Right lobe of liver (tissue), 6 donors: ENCODE results near the gene SLCO4A1. TPM values are rescaled to one million over a fixed set of nuclear protein-coding genes. Genes with fewer than 3 reads are reported as not detected.

Experiments
- ATAC-seq, 4 donors: fragments of 200-7000 bp; cut with Tn5 transposase; one replicate each; pipeline ENCODE4 v1.9.1; 2020; ENCODE audit warnings: mild to moderate bottlenecking in 4 of 4, moderate library complexity in 4 of 4
- DNase-seq, 3 donors: peaks; one replicate each; pipeline ENCODE4 v3.0.0-alpha.2; 2020
- H3K27ac ChIP-seq, 3 donors: fragments of 200-600 bp; one replicate each; pipeline ENCODE4 v1.8.0; 2022
- H3K27me3 ChIP-seq, 2 donors: fragments of 200-600 bp; one replicate each; pipeline ENCODE4 v1.8.0; 2022
- H3K36me3 ChIP-seq, 4 donors: fragments of 200-600 bp; sonication (generic) in 1 of 4; one replicate each; pipeline versions ENCODE4 v1.5.1 to v1.8.0; 2017 to 2022; ENCODE audit warnings: control low read depth in 1 of 4
- H3K4me1 ChIP-seq, 4 donors: fragments of 200-600 bp; sonication (generic) in 1 of 4; one replicate each; pipeline versions ENCODE4 v1.5.1 to v1.8.0; 2017 to 2022; ENCODE audit warnings: control low read depth in 1 of 4
- H3K4me3 ChIP-seq, 3 donors: fragments of 200-600 bp; one replicate each; pipeline ENCODE4 v1.8.0; 2022
- H3K9me3 ChIP-seq, 4 donors: fragments of 200-600 bp; sonication (generic) in 1 of 4; one replicate each; pipeline versions ENCODE4 v1.5.1 to v1.8.0; 2017 to 2022; ENCODE audit warnings: control low read depth in 1 of 4
- POLR2A ChIP-seq: fragments of 450-650 bp; IDR thresholded peaks from one replicate; pipeline ENCODE4 v1.6.1; 2017; ENCODE audit warnings: antibody characterized with exemption, mild to moderate bottlenecking
- WGBS: methylation state at CpG from one replicate; pipeline ENCODE4 v1.1.6; 2018; ENCODE audit warnings: low coverage, low lambda C conversion rate; ENCODE audit not compliant: insufficient coverage; ENCODE audit errors: missing lambda C conversion rate; 5-methylcytosine and 5-hydroxymethylcytosine counted together
- intact Hi-C, 2 donors: fragments of 100-400 bp; cut with DNase I; formaldehyde crosslinking; loops; one replicate each; pipeline versions ENCODE4 v1.11.2 to v1.14.1; 2022
- total RNA-seq, 6 experiments: library from RNA; depleted of rRNA in 2 of 6; stranded (reverse); fragments of >200 nt in 2 of 6; fragmentation: NEBNext Ultra II Directional in 3 of 6; extraction: Animal tissue kit (Norgen Biotek cat#: 25700) in 3 of 6; gene quantifications; one replicate each; pipeline versions ENCODE4 v1.1.0 to v1.2.4, GENCODE V29; 2016 to 2023
- TF ChIP-seq, protein P1 (sequence below), 4 donors: fragments of 200-600 bp in 3 of 4; fragments of 450-650 bp in 1 of 4; IDR thresholded peaks; one replicate each; pipeline versions ENCODE4 v1.5.1 to v1.8.0; 2016 to 2022; ENCODE audit warnings: antibody characterized with exemption in 4 of 4, mild to moderate bottlenecking in 2 of 4
- donor health status: DM: no; HTN: yes; CAD: no.
- donor health status: DM: no; HTN: no; CAD: no.
- donor health status: DM: no; HTN: no; CAD: no.
- donor health status: DM: no; HTN: yes; CAD: no.
- donor health status: DM: no; HTN: yes; CAD: no.

Gene SLCO4A1
- total RNA-seq, 6 experiments from 2014 or later: 0.93 to 8.8 (median 4.3) TPM

DNA sequence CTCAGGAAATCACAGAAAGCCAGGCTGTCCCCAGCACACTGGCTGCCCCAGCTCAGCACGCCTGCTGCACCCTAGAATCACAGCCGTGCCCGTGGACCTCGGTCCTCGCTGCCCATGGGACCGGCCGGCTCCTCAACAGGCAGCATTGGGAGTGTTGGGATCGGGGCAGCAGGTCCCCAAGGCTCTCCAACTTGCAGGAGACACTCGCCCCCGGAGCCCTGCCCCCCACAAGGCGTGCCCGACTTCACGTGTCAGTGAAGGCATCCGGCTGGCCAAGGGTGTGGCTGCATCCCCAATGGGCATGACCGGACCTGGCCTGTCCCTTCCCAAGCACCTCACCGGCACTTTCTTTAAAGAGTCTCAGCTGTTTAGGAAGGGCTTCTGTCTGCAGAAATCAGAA, 63.3 kb downstream of the SLCO4A1 start:
- H3K27ac ChIP-seq: no peak overlapping the region
- H3K4me1 ChIP-seq: no peaks in the 10 kb centered on the region
- H3K9me3 ChIP-seq: no peaks in the 10 kb centered on the region
- peaks cover 0 to 13% of the 10 kb centered on the region in 2 donors for H3K27me3 ChIP-seq
- H3K36me3 ChIP-seq: no peaks in the 10 kb centered on the region
- DNase-seq (peak in 1 of 3 donors; percentile 46), ATAC-seq (no peak)
- 61% methylated on average over 7 of the region's 16 CpGs for WGBS
- intact Hi-C loops: no loop called here
- no peak for TF ChIP-seq POLR2A
- TF ChIP-seq, protein P1, sequence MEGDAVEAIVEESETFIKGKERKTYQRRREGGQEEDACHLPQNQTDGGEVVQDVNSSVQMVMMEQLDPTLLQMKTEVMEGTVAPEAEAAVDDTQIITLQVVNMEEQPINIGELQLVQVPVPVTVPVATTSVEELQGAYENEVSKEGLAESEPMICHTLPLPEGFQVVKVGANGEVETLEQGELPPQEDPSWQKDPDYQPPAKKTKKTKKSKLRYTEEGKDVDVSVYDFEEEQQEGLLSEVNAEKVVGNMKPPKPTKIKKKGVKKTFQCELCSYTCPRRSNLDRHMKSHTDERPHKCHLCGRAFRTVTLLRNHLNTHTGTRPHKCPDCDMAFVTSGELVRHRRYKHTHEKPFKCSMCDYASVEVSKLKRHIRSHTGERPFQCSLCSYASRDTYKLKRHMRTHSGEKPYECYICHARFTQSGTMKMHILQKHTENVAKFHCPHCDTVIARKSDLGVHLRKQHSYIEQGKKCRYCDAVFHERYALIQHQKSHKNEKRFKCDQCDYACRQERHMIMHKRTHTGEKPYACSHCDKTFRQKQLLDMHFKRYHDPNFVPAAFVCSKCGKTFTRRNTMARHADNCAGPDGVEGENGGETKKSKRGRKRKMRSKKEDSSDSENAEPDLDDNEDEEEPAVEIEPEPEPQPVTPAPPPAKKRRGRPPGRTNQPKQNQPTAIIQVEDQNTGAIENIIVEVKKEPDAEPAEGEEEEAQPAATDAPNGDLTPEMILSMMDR (IDR thresholded peaks at IDR 0.05): no peak
- H3K4me3 ChIP-seq: no peak overlapping the region

DNA sequence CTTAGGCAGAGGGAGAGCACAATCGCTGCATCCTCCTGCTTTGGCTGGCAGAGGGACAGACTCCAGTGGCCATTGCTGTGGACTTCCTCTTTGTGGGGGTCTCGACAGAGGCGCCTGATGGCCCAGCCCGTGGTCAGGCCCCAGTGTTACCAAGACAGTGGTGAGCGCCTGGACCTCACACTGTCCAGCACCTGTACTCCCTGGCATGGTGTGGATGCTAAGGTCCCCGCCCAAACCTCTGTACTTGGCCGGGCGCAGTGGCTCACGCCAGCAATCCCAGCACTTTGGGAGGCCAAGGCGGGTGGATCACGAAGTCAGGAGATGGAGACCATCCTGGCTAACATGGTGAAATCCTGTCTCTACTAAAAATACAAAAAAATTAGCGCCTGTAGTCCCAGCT, 64.0 kb downstream of the SLCO4A1 start:
- WGBS: 46% methylated on average over 4 of the region's 12 CpGs
- no peaks in the 10 kb centered on the region for H3K36me3 ChIP-seq
- DNase-seq: peak in 1 of 3 donors; percentile 44
- no peak overlapping the region for H3K4me3 ChIP-seq
- H3K27ac ChIP-seq: no peak overlapping the region
- no peaks in the 10 kb centered on the region for H3K9me3 ChIP-seq
- peaks cover 0 to 16% of the 10 kb centered on the region in 2 donors for H3K27me3 ChIP-seq
- no peak for ATAC-seq
- TF ChIP-seq, protein P1 (IDR thresholded peaks at IDR 0.05): no peak
- no peak for TF ChIP-seq POLR2A
- H3K4me1 ChIP-seq: no peaks in the 10 kb centered on the region
- intact Hi-C loops: no loop called here

DNA sequence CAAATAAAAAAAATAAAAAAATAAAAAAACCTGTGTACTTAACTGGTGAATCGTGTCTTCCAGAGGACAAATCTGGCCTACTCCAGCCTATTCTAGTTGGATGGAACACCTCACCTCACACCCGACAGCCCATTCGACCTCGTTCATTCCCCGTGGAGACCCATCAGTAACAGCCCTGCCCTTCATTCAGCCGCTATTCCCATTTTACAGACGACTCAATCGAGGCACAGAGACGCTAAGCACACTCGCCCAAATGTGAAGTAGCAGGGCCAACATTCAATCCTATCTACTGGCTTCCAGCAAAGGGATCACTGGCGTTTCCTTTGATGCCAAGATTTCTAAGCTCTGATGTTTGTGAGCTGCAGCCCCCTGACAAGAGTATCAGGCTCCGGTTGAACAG, 64.6 kb downstream of the SLCO4A1 start:
- Histone ChIP-seq H3K9me3 (no peaks in the 10 kb centered on the region), H3K27me3 (peaks cover 0 to 16% of the 10 kb centered on the region in 2 donors), H3K27ac (no peak overlapping the region), H3K4me1 (no peaks in the 10 kb centered on the region), H3K4me3 (no peak overlapping the region), H3K36me3 (no peaks in the 10 kb centered on the region)
- no peak for ATAC-seq
- no peak for TF ChIP-seq POLR2A
- TF ChIP-seq, protein P1 (IDR thresholded peaks at IDR 0.05): no peak
- intact Hi-C loops: no loop called here
- 51% methylated on average over 7 of the region's 12 CpGs for WGBS
- peak in 1 of 3 donors; percentile 14 for DNase-seq

DNA sequence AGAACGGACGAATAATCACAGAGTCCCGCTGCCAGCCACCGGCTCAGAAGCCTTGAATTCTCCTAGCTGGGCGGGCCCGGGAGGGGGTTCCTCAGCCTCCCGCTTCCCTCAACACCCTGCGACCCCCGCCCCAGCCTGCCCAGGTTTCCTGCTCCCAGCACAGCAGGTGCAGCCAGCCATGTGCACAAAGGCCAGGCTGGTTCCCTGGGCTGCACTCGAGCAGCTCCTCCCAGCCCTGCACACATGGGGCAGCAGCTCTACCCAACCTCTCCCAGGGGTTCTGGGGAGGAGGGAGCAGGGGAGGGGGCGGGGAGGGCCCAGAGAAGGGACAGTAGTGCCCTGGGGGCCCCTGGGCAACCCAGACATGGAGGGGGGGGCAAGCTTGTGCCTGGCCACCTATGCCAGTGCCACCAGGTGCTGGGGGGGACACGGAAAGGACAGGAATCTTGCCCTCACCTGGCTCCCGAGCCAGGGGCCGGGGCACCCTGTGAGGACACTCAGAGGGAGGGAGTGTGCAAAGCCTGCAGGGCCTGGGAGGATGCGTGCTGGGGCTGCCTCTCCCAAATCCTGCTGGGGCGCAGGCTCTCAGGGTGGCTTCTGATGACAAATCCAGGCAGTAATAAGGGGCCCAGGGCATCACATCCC, 65.1 kb downstream of the SLCO4A1 start:
- intact Hi-C loops: no loop called here
- ATAC-seq (no peak), DNase-seq (peak in 1 of 3 donors; percentile 48)
- H3K4me3 ChIP-seq: no peak overlapping the region
- WGBS: 35% methylated on average over 11 of the region's 16 CpGs
- H3K27ac ChIP-seq: no peak overlapping the region
- no peaks in the 10 kb centered on the region for H3K4me1 ChIP-seq
- peaks cover 0 to 16% of the 10 kb centered on the region in 2 donors for H3K27me3 ChIP-seq
- no peaks in the 10 kb centered on the region for H3K36me3 ChIP-seq
- no peak for TF ChIP-seq POLR2A
- TF ChIP-seq, protein P1 (IDR thresholded peaks at IDR 0.05): no peak
- H3K9me3 ChIP-seq: no peaks in the 10 kb centered on the region
